D721Med (cell line): ENCODE measurements around the gene XRRA1.

Experiments
- DNase-seq: peaks from one replicate; pipeline ENCODE4 v3.0.0; 2011; ENCODE audit warnings: low spot score; ENCODE audit not compliant: insufficient read length
- FAIRE-seq: peaks from 2 replicates; lab custom pipeline; 2011; peaks lifted over from hg19 to GRCh38; lab: Jason Lieb, UNC
- TF ChIP-seq, protein P1 (sequence below): IDR thresholded peaks from 2 replicates; pipeline ENCODE4 v1.5.1; 2012; ENCODE audit warnings: mild to moderate bottlenecking, control low read depth; ENCODE audit not compliant: insufficient read depth; ENCODE audit errors: missing control alignments

Gene XRRA1

DNA sequence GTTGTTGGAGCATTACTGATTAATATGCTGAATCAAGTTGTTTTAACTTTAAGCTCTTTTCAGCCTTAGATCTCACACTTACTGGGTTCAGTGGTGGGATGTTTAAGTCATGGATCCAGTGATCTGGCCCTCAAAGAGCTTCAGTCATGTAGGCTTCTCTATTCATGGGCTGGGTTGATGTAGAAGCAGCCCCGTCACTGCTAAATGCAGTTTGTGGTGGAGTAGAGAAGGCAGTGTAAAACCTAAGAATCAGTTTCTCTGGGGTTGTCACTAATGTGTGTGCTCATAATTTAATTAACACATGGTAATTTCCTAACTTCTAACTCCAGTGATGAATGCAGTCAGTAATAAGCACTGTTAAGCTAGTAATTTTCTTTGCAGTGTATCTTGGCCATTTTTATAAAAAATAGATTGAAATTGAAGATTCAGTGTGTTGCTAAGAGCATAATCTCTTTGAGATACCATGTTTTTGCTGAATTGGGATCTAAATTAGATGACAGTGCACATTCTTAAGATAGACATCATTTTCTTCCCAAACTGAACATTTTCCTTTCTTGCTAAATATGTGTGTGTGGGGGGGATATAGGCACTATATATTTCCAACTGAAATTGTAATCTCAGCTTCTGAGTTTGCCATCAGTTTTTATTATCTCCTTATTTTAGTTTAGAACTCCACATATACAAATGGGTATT lies 9.2 kb upstream of the XRRA1 start:
- FAIRE-seq (no peak), DNase-seq (no peak)
- TF ChIP-seq, protein P1, sequence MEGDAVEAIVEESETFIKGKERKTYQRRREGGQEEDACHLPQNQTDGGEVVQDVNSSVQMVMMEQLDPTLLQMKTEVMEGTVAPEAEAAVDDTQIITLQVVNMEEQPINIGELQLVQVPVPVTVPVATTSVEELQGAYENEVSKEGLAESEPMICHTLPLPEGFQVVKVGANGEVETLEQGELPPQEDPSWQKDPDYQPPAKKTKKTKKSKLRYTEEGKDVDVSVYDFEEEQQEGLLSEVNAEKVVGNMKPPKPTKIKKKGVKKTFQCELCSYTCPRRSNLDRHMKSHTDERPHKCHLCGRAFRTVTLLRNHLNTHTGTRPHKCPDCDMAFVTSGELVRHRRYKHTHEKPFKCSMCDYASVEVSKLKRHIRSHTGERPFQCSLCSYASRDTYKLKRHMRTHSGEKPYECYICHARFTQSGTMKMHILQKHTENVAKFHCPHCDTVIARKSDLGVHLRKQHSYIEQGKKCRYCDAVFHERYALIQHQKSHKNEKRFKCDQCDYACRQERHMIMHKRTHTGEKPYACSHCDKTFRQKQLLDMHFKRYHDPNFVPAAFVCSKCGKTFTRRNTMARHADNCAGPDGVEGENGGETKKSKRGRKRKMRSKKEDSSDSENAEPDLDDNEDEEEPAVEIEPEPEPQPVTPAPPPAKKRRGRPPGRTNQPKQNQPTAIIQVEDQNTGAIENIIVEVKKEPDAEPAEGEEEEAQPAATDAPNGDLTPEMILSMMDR: no peak

DNA sequence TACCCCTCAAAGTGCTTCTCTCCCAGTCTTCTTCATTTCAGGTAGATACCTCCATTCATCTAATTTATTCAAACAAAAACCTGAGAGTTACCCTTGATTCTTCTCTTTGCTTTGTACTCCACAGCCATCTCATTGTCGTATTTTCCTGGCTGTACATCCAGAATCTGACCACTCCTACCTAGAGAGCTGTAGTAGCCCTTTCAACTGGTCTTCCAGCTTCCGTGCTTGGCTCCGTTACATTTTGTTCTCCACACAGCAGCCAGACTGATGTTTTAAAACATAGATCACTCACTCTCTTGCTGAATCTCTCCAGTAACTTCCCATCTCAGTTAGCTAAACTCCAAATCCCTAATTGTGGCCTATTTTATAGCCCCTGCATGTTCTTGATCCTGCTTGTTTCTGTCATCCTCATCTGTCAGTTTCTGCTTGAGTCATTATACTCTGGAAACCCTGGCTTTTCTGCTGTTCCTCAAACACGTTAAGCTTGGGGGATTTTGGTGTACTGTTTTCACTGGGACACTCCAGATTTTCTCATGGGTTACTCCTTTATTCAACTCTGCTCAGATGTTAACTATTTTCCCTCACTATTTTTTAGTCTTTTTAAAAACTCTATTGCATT lies 7.6 kb upstream of the XRRA1 start:
- no peak for DNase-seq
- FAIRE-seq: no peak
- TF ChIP-seq, protein P1: no peak

DNA sequence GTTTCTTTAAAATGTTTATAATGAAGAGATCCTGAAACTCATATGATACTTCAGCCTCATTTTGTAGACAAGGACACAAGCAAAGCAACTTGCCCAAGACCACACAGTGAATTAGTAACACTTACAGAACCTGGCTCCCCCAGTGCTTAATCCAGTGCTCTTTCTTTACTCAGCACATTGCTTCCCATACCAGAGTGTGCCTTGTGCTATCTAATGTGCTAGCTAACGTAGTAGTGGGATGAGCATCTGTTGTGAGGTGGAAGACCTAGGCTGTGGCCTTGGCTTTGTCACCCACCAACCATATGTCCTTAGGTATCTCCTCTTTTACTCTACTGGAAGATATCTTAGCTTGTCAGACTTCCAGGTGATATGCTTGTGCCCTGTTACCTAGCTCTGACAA lies 5.3 kb upstream of the XRRA1 start:
- TF ChIP-seq, protein P1: no peak
- no peak for FAIRE-seq

DNA sequence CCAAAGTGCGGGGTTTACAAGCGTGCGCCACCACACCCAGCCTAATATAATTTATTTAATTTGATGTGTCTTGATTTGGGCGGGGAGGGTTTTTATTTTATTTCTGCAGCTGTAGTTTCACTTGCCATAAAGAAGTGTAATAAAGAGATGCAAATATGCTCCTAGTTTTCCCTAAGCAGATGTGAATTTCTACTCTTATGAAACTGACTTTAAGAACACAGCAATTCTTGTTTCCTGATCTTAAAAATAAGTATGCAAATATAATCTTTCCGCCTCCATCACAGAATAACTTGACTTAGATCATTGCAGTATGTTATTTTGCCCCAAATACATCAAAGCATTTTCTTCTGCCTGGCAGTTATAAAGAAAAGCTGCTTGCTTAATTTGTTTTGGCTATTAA lies 4.6 kb upstream of the XRRA1 start:
- TF ChIP-seq, protein P1: no peak
- FAIRE-seq: no peak
- DNase-seq: no peak

More for the DNA sequence above, 5.3 kb upstream of the XRRA1 start:
- DNase-seq: no peak

DNA sequence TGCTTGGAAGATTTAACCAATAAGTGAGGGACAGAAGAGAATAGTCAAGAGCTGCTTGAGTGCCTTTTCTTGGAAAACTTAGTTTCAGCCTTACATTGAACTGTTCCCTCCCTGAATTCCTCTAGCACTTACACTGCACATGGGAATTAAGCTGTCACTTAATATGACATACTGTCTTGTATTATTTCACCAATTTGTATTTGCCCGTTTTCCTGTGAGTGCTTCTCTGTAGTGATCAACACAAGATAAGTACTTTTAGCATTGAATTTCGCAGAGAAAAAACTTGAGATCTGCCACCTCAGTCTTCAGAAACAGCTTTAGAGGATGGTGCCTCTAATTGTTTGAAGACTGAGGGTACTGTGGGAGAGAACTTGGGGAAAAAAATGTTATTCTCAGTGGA lies 3.9 kb upstream of the XRRA1 start:
- DNase-seq: no peak
- FAIRE-seq: no peak
- TF ChIP-seq, protein P1: no peak

DNA sequence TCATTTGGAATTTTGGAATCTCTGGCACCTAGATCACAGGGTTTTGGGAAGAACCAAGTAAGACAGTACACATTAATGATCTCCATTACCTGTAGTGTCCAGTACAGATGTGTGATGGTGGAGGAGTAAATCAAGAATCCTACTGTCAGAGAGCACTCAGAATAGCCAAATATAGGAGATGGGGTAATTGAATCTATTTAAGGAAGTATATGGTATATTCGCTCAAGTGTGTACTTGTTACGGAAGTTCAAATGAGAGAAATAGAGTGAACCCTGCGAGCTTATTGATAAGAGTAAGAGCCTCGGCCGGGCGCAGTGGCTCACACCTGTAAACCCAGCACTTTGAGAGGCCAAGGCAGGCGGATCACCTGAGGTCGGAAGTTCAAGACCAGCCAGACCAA lies 2.3 kb upstream of the XRRA1 start:
- no peak for FAIRE-seq
- TF ChIP-seq, protein P1: no peak
- DNase-seq: no peak

DNA sequence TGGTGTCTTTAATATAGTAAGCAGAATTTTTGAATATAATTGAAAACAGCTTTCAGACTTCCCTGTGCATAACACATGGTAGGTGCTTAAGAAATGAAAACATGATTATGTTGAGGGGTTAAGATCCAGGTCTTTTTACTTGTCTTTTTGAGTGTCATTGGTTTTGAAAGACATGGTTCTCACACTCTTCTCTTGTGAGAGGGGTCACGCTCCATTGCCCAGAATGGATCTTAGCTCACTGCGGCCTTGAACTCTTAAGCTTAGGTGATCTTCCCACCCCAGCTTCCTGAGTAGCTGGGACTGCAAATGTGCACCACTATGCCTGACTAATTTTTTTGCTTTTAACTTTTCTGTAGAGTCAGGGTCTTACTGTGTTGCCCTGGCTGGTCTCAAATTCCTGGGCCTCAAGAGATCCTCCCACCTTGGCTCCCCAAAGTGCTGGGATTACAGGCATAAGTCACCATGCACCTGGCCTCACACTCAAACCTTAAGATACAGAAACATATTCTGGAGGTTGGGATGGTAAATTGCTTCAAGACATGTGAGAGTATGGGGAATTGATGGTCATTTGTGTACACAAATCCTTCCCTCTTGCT lies 1.6 kb upstream of the XRRA1 start:
- DNase-seq (no peak), FAIRE-seq (no peak)
- TF ChIP-seq, protein P1: no peak
